ENCODE results near the gene C16orf74. TPM values are rescaled to one million over a fixed set of nuclear protein-coding genes. Genes with fewer than 3 reads are reported as not detected.

C16orf74 gene
- total and polyA plus RNA-seq, 2 experiments from 2014 or later, result 5.3 to 7.8 TPM

- no peak overlapping the region for H3K4me2 ChIP-seq
- no peaks in the 10 kb centered on the region for H3K9me2 ChIP-seq (replicated peaks; ENCODE audit: insufficient read depth)
- H3K27me3 ChIP-seq, result no peaks in the 10 kb centered on the region
- H3K36me3 ChIP-seq (replicated peaks; ENCODE audit: insufficient read depth, low read depth), result no peaks in the 10 kb centered on the region
- H3K27ac ChIP-seq, result no peak overlapping the region
- H3K4me3 ChIP-seq, result no peak overlapping the region
- no peak overlapping the region for H2AFZ ChIP-seq
- H3K79me2 ChIP-seq, result no peaks in the 10 kb centered on the region
- H4K20me1 ChIP-seq (ENCODE audit: insufficient read depth, poor library complexity, severe bottlenecking), result no peaks in the 10 kb centered on the region
- no peaks in the 10 kb centered on the region for H3K9me3 ChIP-seq (ENCODE audit: low read depth)
- DNase-seq (ENCODE audit: low spot score), result no peak
- WGBS (ENCODE audit: low lambda C conversion rate, missing lambda C conversion rate), result 73% methylated on average over 8 of the region's 8 CpGs
- no peaks in the 10 kb centered on the region for H3K4me1 ChIP-seq (ENCODE audit: insufficient read depth)
- TF ChIP-seq CTCF (IDR thresholded peaks at IDR 0.05; ENCODE audit: poor library complexity) (no peak), EZH2phosphoT487 (IDR thresholded peaks at IDR 0.05; ENCODE audit: low read depth, severe bottlenecking, unreplicated experiment) (no peak), EZH2 (IDR thresholded peaks at IDR 0.05; ENCODE audit: borderline replicate concordance) (no peak)
Measured at GRCh38 chr16:85765211-85765610, 14.3 kb upstream of the C16orf74 start.

- no peak overlapping the region for H2AFZ ChIP-seq
- no peak overlapping the region for H3K27ac ChIP-seq
- no peaks in the 10 kb centered on the region for H3K36me3 ChIP-seq (replicated peaks; ENCODE audit: insufficient read depth, low read depth)
- no peak overlapping the region for H3K4me3 ChIP-seq
- no peak for TF ChIP-seq CTCF (IDR thresholded peaks at IDR 0.05; ENCODE audit: poor library complexity)
- no peak for TF ChIP-seq EZH2 (IDR thresholded peaks at IDR 0.05; ENCODE audit: borderline replicate concordance)
- no peaks in the 10 kb centered on the region for H4K20me1 ChIP-seq (ENCODE audit: insufficient read depth, poor library complexity, severe bottlenecking)
- no peak overlapping the region for H3K4me2 ChIP-seq
- 97% methylated on average over 2 of the region's 2 CpGs for WGBS (ENCODE audit: low lambda C conversion rate, missing lambda C conversion rate)
- no peak for DNase-seq (ENCODE audit: low spot score)
- H3K79me2 ChIP-seq, result no peaks in the 10 kb centered on the region
- no peaks in the 10 kb centered on the region for H3K9me2 ChIP-seq (replicated peaks; ENCODE audit: insufficient read depth)
- H3K27me3 ChIP-seq, result no peaks in the 10 kb centered on the region
- H3K4me1 ChIP-seq (ENCODE audit: insufficient read depth), result no peaks in the 10 kb centered on the region
- H3K9me3 ChIP-seq (ENCODE audit: low read depth), result no peaks in the 10 kb centered on the region
Measured at GRCh38 chr16:85763616-85764015, 12.7 kb upstream of the C16orf74 start.

GRCh38 chr16:85762970-85763369 is 12.1 kb upstream of the C16orf74 start:
- no peak overlapping the region for H3K4me3 ChIP-seq
- no peaks in the 10 kb centered on the region for H3K36me3 ChIP-seq (replicated peaks; ENCODE audit: insufficient read depth, low read depth)
- no peak overlapping the region for H3K4me2 ChIP-seq
- no peak overlapping the region for H2AFZ ChIP-seq
- H3K27ac ChIP-seq, result no peak overlapping the region
- H3K79me2 ChIP-seq, result no peaks in the 10 kb centered on the region
- H3K9me3 ChIP-seq (ENCODE audit: low read depth), result no peaks in the 10 kb centered on the region
- no peak for DNase-seq (ENCODE audit: low spot score)
- H3K27me3 ChIP-seq, result no peaks in the 10 kb centered on the region
- 91% methylated on average over 12 of the region's 12 CpGs for WGBS (ENCODE audit: low lambda C conversion rate, missing lambda C conversion rate)
- no peaks in the 10 kb centered on the region for H4K20me1 ChIP-seq (ENCODE audit: insufficient read depth, poor library complexity, severe bottlenecking)
- no peaks in the 10 kb centered on the region for H3K9me2 ChIP-seq (replicated peaks; ENCODE audit: insufficient read depth)
- no peaks in the 10 kb centered on the region for H3K4me1 ChIP-seq (ENCODE audit: insufficient read depth)
- no peak for TF ChIP-seq CTCF (IDR thresholded peaks at IDR 0.05; ENCODE audit: poor library complexity)
- TF ChIP-seq EZH2 (IDR thresholded peaks at IDR 0.05; ENCODE audit: borderline replicate concordance), result no peak
- TF ChIP-seq EZH2phosphoT487 (IDR thresholded peaks at IDR 0.05; ENCODE audit: low read depth, severe bottlenecking, unreplicated experiment), result no peak

GRCh38 chr16:85761861-85762260 is 11.0 kb upstream of the C16orf74 start:
- 85% methylated on average over 6 of the region's 6 CpGs for WGBS (ENCODE audit: low lambda C conversion rate, missing lambda C conversion rate)
- Histone ChIP-seq H3K79me2 (no peaks in the 10 kb centered on the region), H3K27me3 (no peaks in the 10 kb centered on the region)

More at GRCh38 chr16:85761861-85762260, 11.0 kb upstream of the C16orf74 start:
- H2AFZ ChIP-seq, result no peak overlapping the region
- no peaks in the 10 kb centered on the region for H3K9me3 ChIP-seq (ENCODE audit: low read depth)
- H4K20me1 ChIP-seq (ENCODE audit: insufficient read depth, poor library complexity, severe bottlenecking), result no peaks in the 10 kb centered on the region
- no peak overlapping the region for H3K4me2 ChIP-seq
- no peak overlapping the region for H3K4me3 ChIP-seq
- no peaks in the 10 kb centered on the region for H3K4me1 ChIP-seq (ENCODE audit: insufficient read depth)
- TF ChIP-seq CTCF (IDR thresholded peaks at IDR 0.05; ENCODE audit: poor library complexity) (no peak), EZH2 (IDR thresholded peaks at IDR 0.05; ENCODE audit: borderline replicate concordance) (no peak), EZH2phosphoT487 (IDR thresholded peaks at IDR 0.05; ENCODE audit: low read depth, severe bottlenecking, unreplicated experiment) (no peak)
- no peak for DNase-seq (ENCODE audit: low spot score)
- H3K9me2 ChIP-seq (replicated peaks; ENCODE audit: insufficient read depth), result no peaks in the 10 kb centered on the region
- H3K36me3 ChIP-seq (replicated peaks; ENCODE audit: insufficient read depth, low read depth), result no peaks in the 10 kb centered on the region
- no peak overlapping the region for H3K27ac ChIP-seq
